Testis (tissue), 3 donors: Measurements from ENCODE around the gene ZNF554. TPM values are rescaled to one million over a fixed set of nuclear protein-coding genes. Genes with fewer than 3 reads are reported as not detected.

Source experiments
- DNase-seq: peaks from one replicate; pipeline ENCODE4 v3.0.0-alpha.2; 2019
- H3K27ac ChIP-seq, 2 donors: fragments of 200-600 bp; sonication (generic); one replicate each; pipeline ENCODE4 v1.5.1; 2019
- H3K27me3 ChIP-seq: fragments of 200-600 bp; sonication (generic); one replicate; pipeline ENCODE4 v1.5.1; 2019
- H3K36me3 ChIP-seq: fragments of 200-600 bp; sonication (generic); one replicate; pipeline ENCODE4 v1.5.1; 2017; ENCODE audit warnings: low read depth; ENCODE audit errors: missing control alignments
- H3K4me1 ChIP-seq: fragments of 200-600 bp; sonication (generic); one replicate; pipeline ENCODE4 v1.5.1; 2019
- H3K4me3 ChIP-seq, 2 donors: fragments of 200-600 bp; sonication (generic); one replicate each; pipeline ENCODE4 v1.5.1; 2017 to 2019
- H3K9me3 ChIP-seq: fragments of 200-600 bp; sonication (generic); one replicate; pipeline ENCODE4 v1.5.1; 2017
- POLR2A ChIP-seq: fragments of 450-650 bp; IDR thresholded peaks from one replicate; pipeline ENCODE4 v1.6.1; 2017; ENCODE audit warnings: antibody characterized with exemption, mild to moderate bottlenecking, moderate library complexity
- WGBS, 2 donors: methylation state at CpG; one replicate each; pipeline ENCODE4 v1.1.5; 2018; 5-methylcytosine and 5-hydroxymethylcytosine counted together
- intact Hi-C: fragments of 100-400 bp; cut with DNase I; formaldehyde crosslinking; loops from one replicate; pipeline ENCODE4 v1.15.1; 2023; ENCODE audit warnings: low total_unique reads
- polyA plus RNA-seq: library from polyadenylated mRNA; stranded (reverse); fragments of 350-450 nt; fragmentation: Illumina TruSeq; extraction: RNeasy Lipid Tissue Mini Kit (QIAGEN cat#74804); gene quantifications from one replicate; pipeline ENCODE4 v1.2.3, GENCODE V29; 2014; ENCODE audit warnings: low read depth, low replicate concordance; ENCODE audit not compliant: insufficient read depth
- total RNA-seq, 2 donors: library from RNA; depleted of rRNA; stranded (reverse); fragments of >200 nt; gene quantifications; one replicate each; pipeline ENCODE4 v1.2.3, GENCODE V29; 2016
- TF ChIP-seq, protein P1 (sequence below), 3 experiments: fragments of 450-650 bp in 2 of 3; fragments of 200-600 bp in 1 of 3; sonication (generic) in 1 of 3; IDR thresholded peaks; one replicate each; pipeline ENCODE4 v1.5.1; 2016 to 2019; ENCODE audit warnings: antibody characterized with exemption in 3 of 3, mild to moderate bottlenecking in 2 of 3, moderate library complexity in 1 of 3

The ZNF554 gene
- total and polyA plus RNA-seq, 3 donors from 2014 or later = 6.9 to 9.4 (median 9.3) TPM

DNA sequence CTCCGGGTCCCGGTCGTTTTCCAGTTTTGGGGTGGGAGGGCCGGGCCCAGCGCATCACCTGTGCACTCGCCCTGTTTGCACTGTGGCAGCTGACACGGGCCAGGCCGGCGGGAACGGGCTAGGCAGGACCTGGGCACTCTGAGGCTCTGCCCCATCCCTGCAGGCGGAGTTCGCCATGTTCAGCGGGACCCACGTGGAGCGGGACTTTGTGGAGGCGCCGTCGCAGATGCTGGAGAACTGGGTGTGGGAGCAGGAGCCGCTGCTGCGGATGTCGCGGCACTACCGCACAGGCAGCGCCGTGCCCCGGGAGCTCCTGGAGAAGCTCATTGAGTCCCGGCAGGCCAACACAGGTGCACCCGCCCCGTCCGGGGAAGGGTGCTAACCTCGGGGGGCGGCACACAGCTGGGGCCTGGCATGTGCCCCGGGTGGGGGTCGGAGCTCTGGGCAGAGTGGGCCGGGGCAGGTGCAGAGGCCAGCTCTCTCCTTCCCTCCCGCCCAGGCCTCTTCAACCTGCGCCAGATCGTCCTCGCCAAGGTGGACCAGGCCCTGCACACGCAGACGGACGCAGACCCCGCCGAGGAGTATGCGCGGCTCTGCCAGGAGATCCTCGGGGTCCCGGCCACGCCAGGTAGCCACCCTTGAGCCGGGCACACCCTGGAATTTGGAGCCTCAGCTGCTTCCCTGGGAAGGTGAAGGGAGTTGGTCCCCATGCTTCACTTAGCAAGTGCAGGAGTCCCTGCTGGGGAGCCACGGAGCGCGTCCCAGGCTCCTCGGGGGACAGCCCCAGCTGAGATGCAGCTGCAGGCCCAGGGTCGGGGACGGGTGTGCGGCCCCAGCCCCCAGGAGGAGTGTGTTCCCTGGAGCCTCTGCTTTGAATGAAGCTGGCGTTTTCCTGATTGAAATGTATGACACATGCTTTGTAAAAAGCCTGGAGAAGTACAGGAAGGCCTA, 9.3 kb upstream of the ZNF554 start:
- no peaks in the 10 kb centered on the region for H3K27me3 ChIP-seq
- H3K4me1 ChIP-seq = no peaks in the 10 kb centered on the region
- H3K9me3 ChIP-seq = no peaks in the 10 kb centered on the region
- WGBS, 2 donors = 94 to 96% methylated on average over 24 to 57 of the region's 58 CpGs
- no peak for DNase-seq
- TF ChIP-seq, protein P1, sequence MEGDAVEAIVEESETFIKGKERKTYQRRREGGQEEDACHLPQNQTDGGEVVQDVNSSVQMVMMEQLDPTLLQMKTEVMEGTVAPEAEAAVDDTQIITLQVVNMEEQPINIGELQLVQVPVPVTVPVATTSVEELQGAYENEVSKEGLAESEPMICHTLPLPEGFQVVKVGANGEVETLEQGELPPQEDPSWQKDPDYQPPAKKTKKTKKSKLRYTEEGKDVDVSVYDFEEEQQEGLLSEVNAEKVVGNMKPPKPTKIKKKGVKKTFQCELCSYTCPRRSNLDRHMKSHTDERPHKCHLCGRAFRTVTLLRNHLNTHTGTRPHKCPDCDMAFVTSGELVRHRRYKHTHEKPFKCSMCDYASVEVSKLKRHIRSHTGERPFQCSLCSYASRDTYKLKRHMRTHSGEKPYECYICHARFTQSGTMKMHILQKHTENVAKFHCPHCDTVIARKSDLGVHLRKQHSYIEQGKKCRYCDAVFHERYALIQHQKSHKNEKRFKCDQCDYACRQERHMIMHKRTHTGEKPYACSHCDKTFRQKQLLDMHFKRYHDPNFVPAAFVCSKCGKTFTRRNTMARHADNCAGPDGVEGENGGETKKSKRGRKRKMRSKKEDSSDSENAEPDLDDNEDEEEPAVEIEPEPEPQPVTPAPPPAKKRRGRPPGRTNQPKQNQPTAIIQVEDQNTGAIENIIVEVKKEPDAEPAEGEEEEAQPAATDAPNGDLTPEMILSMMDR (IDR thresholded peaks at IDR 0.05) = no peak
- TF ChIP-seq POLR2A = no peak
- intact Hi-C loops = no loop called here
- H3K36me3 ChIP-seq = no peaks in the 10 kb centered on the region
- no peak overlapping the region for H3K4me3 ChIP-seq
- no peak overlapping the region for H3K27ac ChIP-seq

DNA sequence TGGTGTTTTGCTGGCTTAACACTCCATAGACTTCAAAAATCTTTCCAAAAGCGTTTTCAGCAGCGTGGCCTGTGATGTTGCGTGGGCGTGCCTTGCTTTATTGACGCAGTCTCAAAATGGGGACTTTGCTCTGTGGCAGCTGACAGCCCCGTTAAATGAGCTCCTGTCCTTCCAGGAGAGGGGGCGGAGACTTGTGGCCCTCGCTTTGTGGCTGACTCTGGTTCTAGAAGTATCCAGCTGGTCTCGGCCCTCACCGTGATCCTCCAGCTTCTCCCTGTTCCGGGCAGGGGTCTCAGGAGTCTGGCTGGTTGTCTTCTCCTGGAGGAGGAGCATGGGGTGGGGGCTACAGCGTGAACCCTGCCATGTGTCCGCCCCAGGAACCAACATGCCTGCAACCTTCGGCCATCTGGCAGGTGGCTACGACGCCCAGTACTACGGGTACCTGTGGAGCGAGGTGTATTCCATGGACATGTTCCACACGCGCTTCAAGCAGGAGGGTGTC, 8.4 kb upstream of the ZNF554 start:
- Histone ChIP-seq H3K4me1 (no peaks in the 10 kb centered on the region), H3K27ac (no peak overlapping the region), H3K9me3 (no peaks in the 10 kb centered on the region), H3K36me3 (no peaks in the 10 kb centered on the region), H3K27me3 (no peaks in the 10 kb centered on the region), H3K4me3 (no peak overlapping the region)
- TF ChIP-seq, protein P1 (IDR thresholded peaks at IDR 0.05) = no peak
- no peak for TF ChIP-seq POLR2A
- 89 to 93% methylated on average over 12 to 20 of the region's 20 CpGs for WGBS, 2 donors
- DNase-seq = no peak
- intact Hi-C loops = no loop called here

DNA sequence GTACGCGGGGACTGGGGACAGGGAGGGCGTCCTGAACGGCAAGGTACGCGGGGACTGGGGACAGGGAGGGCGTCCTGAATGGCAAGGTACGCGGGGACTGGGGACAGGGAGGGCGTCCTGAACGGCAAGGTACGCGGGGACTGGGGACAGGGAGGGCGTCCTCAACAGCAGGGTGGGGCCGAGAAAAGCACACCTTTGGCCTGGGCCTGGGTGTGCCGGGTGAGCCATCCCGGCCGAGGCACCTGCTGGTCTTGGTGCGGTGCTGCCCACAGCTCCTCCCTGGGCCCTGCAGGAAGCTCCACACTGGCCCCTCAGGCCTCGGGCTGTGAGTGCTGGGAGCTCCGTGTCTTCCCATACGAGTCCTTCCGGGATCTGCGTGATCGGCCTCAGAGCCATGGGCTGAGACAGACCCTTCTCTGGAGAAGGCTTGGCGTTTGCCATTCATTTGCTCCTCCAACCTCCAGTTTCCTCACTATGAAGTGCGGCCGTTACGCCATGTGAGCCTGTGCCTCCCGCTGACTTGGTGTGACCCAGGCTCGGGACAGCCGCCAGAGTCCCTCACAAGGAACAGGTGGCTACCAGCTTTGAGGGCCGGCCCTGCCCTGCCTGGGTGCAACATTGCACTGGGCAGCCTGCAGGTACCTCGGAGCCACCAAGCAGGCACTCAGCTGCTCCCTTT, 7.8 kb upstream of the ZNF554 start:
- H3K27ac ChIP-seq = no peak overlapping the region
- H3K4me3 ChIP-seq = no peak overlapping the region
- H3K27me3 ChIP-seq = no peaks in the 10 kb centered on the region
- no peaks in the 10 kb centered on the region for H3K9me3 ChIP-seq
- intact Hi-C loops = no loop called here
- no peaks in the 10 kb centered on the region for H3K4me1 ChIP-seq
- no peak for DNase-seq
- no peaks in the 10 kb centered on the region for H3K36me3 ChIP-seq
- no peak for TF ChIP-seq POLR2A
- TF ChIP-seq, protein P1 (IDR thresholded peaks at IDR 0.05) = no peak
- WGBS, 2 donors = 94 to 97% methylated on average over 25 to 34 of the region's 34 CpGs

DNA sequence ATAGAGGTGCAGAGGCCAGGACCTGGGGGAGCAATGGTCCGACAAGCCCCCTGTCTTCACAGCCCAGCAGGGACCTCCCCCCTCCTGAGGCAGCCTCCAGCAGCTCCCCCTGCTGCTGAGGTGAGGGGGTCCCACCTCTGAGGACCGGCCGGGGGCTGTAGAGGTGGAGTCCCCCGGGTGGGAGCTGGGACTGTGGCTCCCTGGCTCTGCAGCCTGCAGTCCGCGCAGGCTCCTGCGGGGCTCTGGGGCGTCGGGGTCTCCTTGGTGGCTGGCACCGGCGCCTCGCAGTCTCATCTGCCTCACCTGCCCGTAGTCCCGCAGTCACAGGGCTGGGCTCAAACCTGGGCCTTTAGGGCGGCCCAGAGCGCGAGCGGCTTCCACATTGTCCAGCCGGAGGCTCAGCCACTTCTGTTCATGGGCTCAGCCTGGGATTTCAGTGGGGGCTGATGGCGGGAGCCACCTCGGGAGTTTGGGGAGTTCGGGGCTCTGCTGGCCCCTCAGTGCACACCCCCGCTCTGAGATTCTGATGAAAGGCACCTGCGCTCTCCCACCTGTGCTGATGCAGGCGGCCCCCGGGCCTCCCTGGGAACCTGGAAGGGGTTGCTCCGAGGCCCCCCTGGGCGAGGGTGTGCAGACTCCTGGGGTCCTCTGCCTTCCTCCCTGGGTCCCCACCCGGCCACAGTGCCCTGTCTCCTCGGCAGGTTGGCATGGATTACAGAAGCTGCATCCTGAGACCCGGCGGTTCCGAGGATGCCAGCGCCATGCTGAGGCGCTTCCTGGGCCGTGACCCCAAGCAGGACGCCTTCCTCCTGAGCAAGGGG, 7.0 kb upstream of the ZNF554 start:
- no peaks in the 10 kb centered on the region for H3K9me3 ChIP-seq
- no peaks in the 10 kb centered on the region for H3K27me3 ChIP-seq
- no peak for DNase-seq
- WGBS, 2 donors = 94 to 100% methylated on average over 9 to 37 of the region's 37 CpGs
- intact Hi-C loops = no loop called here
- H3K36me3 ChIP-seq = no peaks in the 10 kb centered on the region
- H3K4me1 ChIP-seq = no peaks in the 10 kb centered on the region
- no peak overlapping the region for H3K27ac ChIP-seq
- H3K4me3 ChIP-seq = no peak overlapping the region
- no peak for TF ChIP-seq POLR2A
- TF ChIP-seq, protein P1 (IDR thresholded peaks at IDR 0.05) = no peak
